Measurements from ENCODE around the gene PTTG1IP2.
"Not testable (repeated sequence)": the region's sequence is repeated elsewhere in the genome, so short reads cannot be mapped to it uniquely, and the experiment has no call there.

PTTG1IP2 gene

DNA sequence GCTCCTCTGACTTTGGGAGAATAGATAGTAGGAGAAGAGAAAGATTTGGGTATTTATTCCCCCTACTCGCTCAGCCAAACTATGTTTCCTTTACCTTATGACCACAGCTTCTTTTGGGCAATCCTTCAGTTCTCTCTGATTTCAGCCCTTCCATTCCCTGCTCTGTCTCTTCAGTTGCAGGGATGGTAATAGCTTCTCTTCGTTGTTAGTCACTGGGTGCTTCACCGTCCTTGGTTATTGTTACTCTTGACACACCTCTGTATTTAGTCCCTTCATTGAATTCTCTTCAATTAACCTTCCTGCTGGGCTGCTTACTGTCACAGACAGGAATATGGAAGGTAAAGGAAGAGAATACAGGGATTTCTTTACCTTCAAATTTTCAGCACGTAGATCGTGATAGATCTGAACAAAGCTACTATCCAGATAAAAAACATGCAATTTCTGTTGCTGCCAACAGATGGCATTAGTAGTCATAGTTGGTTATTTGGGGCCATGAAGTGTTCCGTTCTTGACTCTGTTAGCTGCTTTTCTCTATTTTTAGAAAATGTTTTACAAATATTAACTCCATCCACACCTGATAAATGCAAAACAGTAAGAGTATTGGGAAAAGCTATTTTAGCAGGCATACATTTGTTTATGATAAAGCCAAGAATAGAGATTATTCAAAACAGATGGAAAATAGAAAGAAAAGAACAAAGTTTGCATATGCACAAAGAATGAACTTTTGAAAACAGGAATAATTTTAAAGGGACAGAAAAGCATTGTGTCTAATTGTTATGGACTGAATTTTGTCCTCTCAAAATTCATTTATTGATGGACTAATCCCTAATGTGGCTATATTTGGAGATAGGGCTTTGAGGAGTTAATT, 14.0 kb upstream of the PTTG1IP2 start:
- H3K4me1 ChIP-seq (ENCODE audit: insufficient read depth, low read length): no peaks in the 10 kb centered on the region
- no peaks in the 10 kb centered on the region for H3K9me3 ChIP-seq (ENCODE audit: insufficient read depth, low read depth, low read length)

GRCh38 chr7:90458104-90458503, 11.3 kb upstream of the PTTG1IP2 start:
- no peak overlapping the region for H3K9ac ChIP-seq (ENCODE audit: low read depth, low read length)
- H3K27ac ChIP-seq (ENCODE audit: low read depth, low read length): no peak overlapping the region
- no peaks in the 10 kb centered on the region for H3K36me3 ChIP-seq (ENCODE audit: insufficient read depth, low read length)
- no peaks in the 10 kb centered on the region; the same call in 1 of the 2 replicates for H3K27me3 ChIP-seq (ENCODE audit: insufficient read depth, low read length)
- H3K4me3 ChIP-seq (ENCODE audit: low read length): no peak overlapping the region
- H3K9me3 ChIP-seq (ENCODE audit: insufficient read depth, low read depth, low read length): no peaks in the 10 kb centered on the region
- no peaks in the 10 kb centered on the region for H3K4me1 ChIP-seq (ENCODE audit: insufficient read depth, low read length)
- WGBS: 90% methylated on average over 2 of the region's 2 CpGs

More for the DNA sequence above, 14.0 kb upstream of the PTTG1IP2 start:
- H3K27ac ChIP-seq (ENCODE audit: low read depth, low read length): no peak overlapping the region
- WGBS: 36% methylated on average over 5 of the region's 6 CpGs
- H3K36me3 ChIP-seq (ENCODE audit: insufficient read depth, low read length): no peaks in the 10 kb centered on the region
- H3K4me3 ChIP-seq (ENCODE audit: low read length): peak overlapping the region; percentile 51
- H3K9ac ChIP-seq (ENCODE audit: low read depth, low read length): peak overlapping the region; percentile 66; the same call in 1 of the 2 replicates
- no peaks in the 10 kb centered on the region; the same call in 1 of the 2 replicates for H3K27me3 ChIP-seq (ENCODE audit: insufficient read depth, low read length)

- H3K36me3 ChIP-seq (ENCODE audit: insufficient read depth, low read length): no peaks in the 10 kb centered on the region
- WGBS: 84% methylated on average over 3 of the region's 4 CpGs
- H3K4me3 ChIP-seq (ENCODE audit: low read length): no peak overlapping the region
- no peaks in the 10 kb centered on the region for H3K4me1 ChIP-seq (ENCODE audit: insufficient read depth, low read length)
- no peak overlapping the region for H3K9ac ChIP-seq (ENCODE audit: low read depth, low read length)
- H3K27me3 ChIP-seq (ENCODE audit: insufficient read depth, low read length): no peaks in the 10 kb centered on the region; the same call in 1 of the 2 replicates
- no peak overlapping the region for H3K27ac ChIP-seq (ENCODE audit: low read depth, low read length)
- H3K9me3 ChIP-seq (ENCODE audit: insufficient read depth, low read depth, low read length): peaks cover 10% of the 10 kb centered on the region
Observed at GRCh38 chr7:90459888-90460287, 9.6 kb upstream of the PTTG1IP2 start.

- Histone ChIP-seq H3K27ac (ENCODE audit: low read depth, low read length) (no peak overlapping the region), H3K9ac (ENCODE audit: low read depth, low read length) (no peak overlapping the region), H3K4me3 (ENCODE audit: low read length) (no peak overlapping the region)
Observed at GRCh38 chr7:90461219-90461618, 8.2 kb upstream of the PTTG1IP2 start.

DNA sequence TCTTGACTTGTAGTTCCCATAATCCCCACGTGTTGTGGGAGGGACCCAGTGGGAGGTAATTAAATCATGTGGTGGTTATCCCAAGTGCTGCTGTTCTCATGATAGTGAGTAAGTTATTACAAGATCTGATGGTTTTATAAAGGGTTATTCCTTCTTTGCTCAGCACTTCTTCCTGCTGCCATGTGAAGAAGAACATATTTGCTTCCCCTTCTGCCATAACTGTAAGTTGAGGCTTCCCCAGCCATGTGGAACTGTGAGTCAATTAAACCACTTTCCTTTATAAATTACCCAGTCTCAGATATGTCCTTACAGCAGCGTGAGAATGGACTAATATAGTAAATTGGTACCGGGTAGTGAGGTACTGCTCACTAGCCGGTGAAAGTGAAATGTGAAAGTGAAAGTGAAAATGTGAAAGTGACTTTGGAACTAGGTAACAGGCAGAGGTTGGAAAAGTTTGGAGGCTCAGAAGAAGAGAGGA, 6.2 kb upstream of the PTTG1IP2 start:
- not testable (repeated sequence) for H3K4me3 ChIP-seq (ENCODE audit: low read length); H3K9ac ChIP-seq (ENCODE audit: low read depth, low read length)
- WGBS: 89% methylated on average over 4 of the region's 4 CpGs

More at GRCh38 chr7:90461219-90461618, 8.2 kb upstream of the PTTG1IP2 start:
- Histone ChIP-seq H3K9me3 (ENCODE audit: insufficient read depth, low read depth, low read length) (peaks cover 10% of the 10 kb centered on the region), H3K4me1 (ENCODE audit: insufficient read depth, low read length) (no peaks in the 10 kb centered on the region), H3K27me3 (ENCODE audit: insufficient read depth, low read length) (no peaks in the 10 kb centered on the region), H3K36me3 (ENCODE audit: insufficient read depth, low read length) (no peaks in the 10 kb centered on the region)

DNA sequence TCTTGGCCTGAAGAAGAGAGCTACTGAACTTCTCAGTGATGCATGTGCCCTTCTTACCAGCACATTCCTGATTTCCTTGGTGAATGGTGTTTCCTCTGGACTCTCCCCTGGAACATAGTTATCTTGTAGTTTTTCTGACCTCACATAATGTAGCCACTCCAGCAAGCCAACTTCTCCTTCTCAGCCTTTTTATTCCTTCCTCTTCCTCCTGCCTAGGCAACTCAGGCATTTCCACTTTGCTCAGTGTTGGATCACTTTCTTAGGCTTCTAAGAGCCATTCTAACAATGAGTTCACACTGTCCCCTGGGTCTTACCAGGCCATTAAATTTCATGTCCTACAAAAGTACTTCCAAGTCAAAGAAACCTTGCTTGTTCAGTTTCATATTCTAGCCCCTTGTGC, 3.6 kb upstream of the PTTG1IP2 start:
- Histone ChIP-seq H3K36me3 (ENCODE audit: insufficient read depth, low read length) (no peaks in the 10 kb centered on the region), H3K9ac (ENCODE audit: low read depth, low read length) (no peak overlapping the region), H3K27me3 (ENCODE audit: insufficient read depth, low read length) (no peaks in the 10 kb centered on the region), H3K4me1 (ENCODE audit: insufficient read depth, low read length) (no peaks in the 10 kb centered on the region), H3K9me3 (ENCODE audit: insufficient read depth, low read depth, low read length) (peaks cover 10% of the 10 kb centered on the region), H3K4me3 (ENCODE audit: low read length) (no peak overlapping the region), H3K27ac (ENCODE audit: low read depth, low read length) (no peak overlapping the region)

More for the DNA sequence above, 6.2 kb upstream of the PTTG1IP2 start:
- H3K36me3 ChIP-seq (ENCODE audit: insufficient read depth, low read length); H3K27me3 ChIP-seq (ENCODE audit: insufficient read depth, low read length); H3K9me3 ChIP-seq (ENCODE audit: insufficient read depth, low read depth, low read length); H3K4me1 ChIP-seq (ENCODE audit: insufficient read depth, low read length); H3K27ac ChIP-seq (ENCODE audit: low read depth, low read length): not testable (repeated sequence)

- Histone ChIP-seq H3K9ac (ENCODE audit: low read depth, low read length) (no peak overlapping the region), H3K9me3 (ENCODE audit: insufficient read depth, low read depth, low read length) (no peaks in the 10 kb centered on the region), H3K36me3 (ENCODE audit: insufficient read depth, low read length) (no peaks in the 10 kb centered on the region), H3K27me3 (ENCODE audit: insufficient read depth, low read length) (no peaks in the 10 kb centered on the region), H3K27ac (ENCODE audit: low read depth, low read length) (no peak overlapping the region), H3K4me1 (ENCODE audit: insufficient read depth, low read length) (no peaks in the 10 kb centered on the region), H3K4me3 (ENCODE audit: low read length) (no peak overlapping the region)
- WGBS: 86% methylated on average over 1 of the region's 1 CpG
Observed at GRCh38 chr7:90472805-90473540, 3.5 kb downstream of the PTTG1IP2 start.

GRCh38 chr7:90473814-90474213, 4.4 kb downstream of the PTTG1IP2 start:
- no peaks in the 10 kb centered on the region for H3K36me3 ChIP-seq (ENCODE audit: insufficient read depth, low read length)
- H3K9me3 ChIP-seq (ENCODE audit: insufficient read depth, low read depth, low read length): no peaks in the 10 kb centered on the region
- H3K9ac ChIP-seq (ENCODE audit: low read depth, low read length): no peak overlapping the region
- H3K27ac ChIP-seq (ENCODE audit: low read depth, low read length): no peak overlapping the region
- no peak overlapping the region for H3K4me3 ChIP-seq (ENCODE audit: low read length)
- H3K4me1 ChIP-seq (ENCODE audit: insufficient read depth, low read length): no peaks in the 10 kb centered on the region
- no peaks in the 10 kb centered on the region for H3K27me3 ChIP-seq (ENCODE audit: insufficient read depth, low read length)

- Histone ChIP-seq H3K27ac (ENCODE audit: low read depth, low read length) (no peak overlapping the region), H3K4me3 (ENCODE audit: low read length) (no peak overlapping the region), H3K4me1 (ENCODE audit: insufficient read depth, low read length) (no peaks in the 10 kb centered on the region), H3K36me3 (ENCODE audit: insufficient read depth, low read length) (no peaks in the 10 kb centered on the region), H3K9me3 (ENCODE audit: insufficient read depth, low read depth, low read length) (no peaks in the 10 kb centered on the region), H3K9ac (ENCODE audit: low read depth, low read length) (no peak overlapping the region), H3K27me3 (ENCODE audit: insufficient read depth, low read length) (no peaks in the 10 kb centered on the region)
- 91% methylated on average over 2 of the region's 2 CpGs for WGBS
Observed at GRCh38 chr7:90474284-90475210, 5.1 kb downstream of the PTTG1IP2 start.

DNA sequence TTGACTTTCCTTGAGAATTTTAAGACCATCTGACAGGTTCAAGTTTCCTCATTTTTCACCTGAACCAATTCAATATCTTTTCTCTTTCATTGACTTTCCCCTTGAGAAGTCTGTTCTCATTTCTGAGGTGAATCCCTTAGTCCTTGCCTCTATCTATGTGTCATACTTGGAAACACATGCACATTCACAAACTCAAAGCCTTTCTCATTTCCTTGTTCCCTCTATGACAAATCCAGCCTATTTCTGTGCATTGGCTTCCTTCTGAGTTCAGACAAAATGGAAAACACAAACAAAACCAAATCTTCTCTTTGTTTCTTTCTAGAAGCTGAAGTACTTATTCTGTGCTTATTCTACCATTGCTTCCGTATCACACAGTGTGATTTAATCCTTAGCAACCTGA, 13.8 kb downstream of the PTTG1IP2 start:
- H3K9ac ChIP-seq (ENCODE audit: low read depth, low read length): no peak overlapping the region
- no peaks in the 10 kb centered on the region for H3K9me3 ChIP-seq (ENCODE audit: insufficient read depth, low read depth, low read length)
- H3K27ac ChIP-seq (ENCODE audit: low read depth, low read length): no peak overlapping the region
- H3K4me1 ChIP-seq (ENCODE audit: insufficient read depth, low read length): 0 out of 2 replicates have a peak, but pooled peaks cover 4% of the 10 kb centered on the region
- H3K36me3 ChIP-seq (ENCODE audit: insufficient read depth, low read length): no peaks in the 10 kb centered on the region
- WGBS: 93% methylated on average over 1 of the region's 1 CpG
- H3K27me3 ChIP-seq (ENCODE audit: insufficient read depth, low read length): no peaks in the 10 kb centered on the region
- H3K4me3 ChIP-seq (ENCODE audit: low read length): no peak overlapping the region

Measured in HUES64 (cell line).